Renal pelvis (tissue), 4 donors: ENCODE measurements around the gene RIMBP2. TPM values are rescaled to one million over a fixed set of nuclear protein-coding genes. Genes with fewer than 3 reads are reported as not detected.
A peak's percentile ranks its signal among the peaks of the same experiment; 100 is the strongest.

ENCODE experiments used
- DNase-seq: peaks from one replicate; pipeline ENCODE4 v3.0.0-alpha.2; 2013
- polyA plus RNA-seq, 3 donors: library from polyadenylated mRNA; unstranded; fragments of 120-200 nt; gene quantifications; one replicate each; pipeline ENCODE4 v1.2.1, GENCODE V29; 2013; ENCODE audit not compliant: insufficient read length in 3 of 3

RIMBP2 gene
- polyA plus RNA-seq, 3 donors, result 16.2 to 24.9 (median 23.9) TPM

DNA sequence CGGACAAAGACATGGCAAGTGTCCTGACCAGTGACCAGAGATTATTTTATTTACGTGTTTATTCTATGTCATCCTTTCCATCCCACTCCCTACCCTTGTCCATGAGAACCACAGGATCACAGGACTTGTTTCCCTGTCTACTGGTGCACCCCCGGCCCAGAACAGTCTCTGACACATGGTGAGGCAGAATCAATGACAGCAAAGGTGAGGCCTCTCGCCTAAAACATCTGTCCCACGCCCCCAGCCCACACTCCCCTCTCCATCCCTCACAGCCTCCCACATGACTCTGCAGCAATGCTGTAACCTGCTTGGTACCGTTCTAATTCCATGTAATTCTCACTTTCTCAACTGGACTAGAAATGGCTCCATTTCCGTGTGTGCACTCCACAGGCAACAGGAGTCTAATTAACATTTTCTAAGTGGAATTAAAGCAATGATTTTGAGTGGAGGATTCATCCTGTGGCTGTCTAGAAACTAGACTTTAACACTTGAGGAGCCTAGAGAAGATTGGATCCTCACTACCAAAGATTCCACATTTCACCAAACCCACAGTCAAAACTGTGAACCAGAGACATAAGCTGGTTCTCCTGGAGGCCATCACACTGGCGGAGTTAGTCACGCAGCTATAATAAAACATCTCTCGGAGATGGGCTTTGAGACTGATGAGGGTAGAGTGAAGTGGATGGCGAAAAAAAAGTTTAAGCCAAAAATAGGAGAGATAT, 228.3 kb downstream of the RIMBP2 start:
- DNase-seq, result no peak

DNA sequence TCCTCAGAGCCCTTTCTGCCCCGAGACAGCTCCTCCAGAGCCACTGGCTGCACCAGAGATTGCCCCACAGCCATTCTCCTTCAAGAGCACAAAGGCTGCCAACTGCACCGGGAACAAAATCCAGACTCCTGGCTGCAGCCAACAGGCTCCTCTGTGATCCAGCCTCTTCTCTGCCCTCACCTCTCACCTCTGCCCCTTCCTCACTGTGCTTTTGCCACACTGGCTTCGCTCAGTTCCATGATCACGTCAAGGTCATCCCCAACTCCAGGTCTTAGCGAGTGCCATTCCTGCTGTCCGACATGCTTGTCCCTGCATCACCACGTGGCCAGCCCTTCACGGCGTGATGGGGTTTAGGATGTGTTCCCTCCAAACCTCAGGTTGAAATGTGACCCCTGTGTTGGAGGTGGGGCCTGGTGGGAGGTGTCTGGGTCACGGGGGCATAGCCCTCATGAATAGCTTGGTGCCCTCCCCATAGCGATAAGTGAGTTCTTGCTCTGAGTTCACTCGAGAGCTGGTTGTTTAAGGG, 229.1 kb downstream of the RIMBP2 start:
- no peak for DNase-seq

DNA sequence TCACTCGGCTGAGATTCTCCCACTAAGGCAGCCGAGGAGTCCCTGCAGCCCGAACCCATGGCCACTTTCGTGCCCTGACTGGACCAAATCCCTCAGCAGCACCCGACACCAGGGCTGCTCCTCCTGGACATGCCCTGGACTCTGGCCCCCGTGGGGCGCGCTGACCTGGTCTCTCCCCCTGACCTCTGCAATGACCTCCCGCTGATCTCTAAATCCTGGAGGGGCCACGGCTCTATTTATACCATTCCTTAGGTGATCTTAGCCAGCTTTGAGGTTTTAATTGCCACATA, 230.0 kb downstream of the RIMBP2 start:
- no peak for DNase-seq

DNA sequence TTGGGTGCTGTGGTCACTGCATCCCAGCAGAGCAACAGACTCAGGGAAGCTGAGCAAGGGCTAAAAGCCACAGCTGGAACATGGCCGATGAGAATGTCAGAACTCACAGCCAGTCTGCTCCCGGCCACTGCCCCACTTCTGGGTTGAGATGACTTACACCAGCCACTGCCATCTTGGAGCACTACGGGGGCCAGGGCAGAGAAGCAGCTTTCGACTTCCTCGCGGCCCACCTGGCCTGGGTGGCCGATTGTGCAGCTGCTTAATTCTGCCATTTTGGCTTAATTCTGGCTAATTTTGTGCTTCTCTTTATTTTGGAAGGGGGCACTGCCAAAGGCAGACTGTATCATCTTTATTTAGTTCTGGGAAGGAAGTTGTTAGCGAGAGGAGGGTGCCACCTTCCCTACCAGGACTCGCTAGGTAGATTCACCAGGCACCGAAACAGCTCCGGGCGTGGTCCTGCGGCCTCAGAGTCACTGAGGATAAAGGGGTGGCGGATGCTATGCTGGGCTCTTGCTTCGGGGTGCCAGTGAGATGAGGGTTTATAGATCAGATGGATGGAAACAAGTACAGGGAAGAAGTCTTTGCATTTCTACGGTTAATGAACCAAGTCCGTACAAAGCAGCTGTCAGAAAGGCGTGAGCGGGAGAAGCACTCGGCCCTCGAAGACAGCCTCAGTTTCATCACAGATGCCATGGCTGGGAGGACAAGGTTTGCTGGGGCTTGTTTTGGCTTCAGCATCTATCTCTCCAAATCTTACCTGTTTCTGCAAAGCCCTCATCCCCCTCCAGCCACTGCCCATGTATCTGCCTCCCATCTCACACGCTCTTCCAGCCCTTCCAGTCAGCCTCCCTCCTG, 230.6 kb downstream of the RIMBP2 start:
- no peak for DNase-seq

DNA sequence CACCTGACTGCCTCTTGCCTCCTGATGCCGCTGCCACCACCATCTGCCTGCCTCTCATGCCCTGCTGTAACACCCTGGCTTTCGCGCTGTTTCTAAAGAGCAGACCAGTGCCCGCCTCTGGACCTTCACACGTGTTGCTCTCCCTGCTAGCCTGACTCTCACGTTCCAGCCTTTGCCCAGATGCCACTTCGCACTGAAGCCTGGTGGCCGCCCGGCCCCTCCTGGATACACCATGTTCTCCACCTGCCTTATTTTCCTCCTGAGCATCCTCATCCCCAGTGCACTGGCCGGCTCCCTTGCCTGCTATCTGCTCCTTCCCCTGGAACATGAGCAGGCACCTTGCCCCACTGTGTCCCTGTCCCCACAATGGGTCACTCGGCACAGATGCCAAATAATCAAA, 231.9 kb downstream of the RIMBP2 start:
- no peak for DNase-seq

DNA sequence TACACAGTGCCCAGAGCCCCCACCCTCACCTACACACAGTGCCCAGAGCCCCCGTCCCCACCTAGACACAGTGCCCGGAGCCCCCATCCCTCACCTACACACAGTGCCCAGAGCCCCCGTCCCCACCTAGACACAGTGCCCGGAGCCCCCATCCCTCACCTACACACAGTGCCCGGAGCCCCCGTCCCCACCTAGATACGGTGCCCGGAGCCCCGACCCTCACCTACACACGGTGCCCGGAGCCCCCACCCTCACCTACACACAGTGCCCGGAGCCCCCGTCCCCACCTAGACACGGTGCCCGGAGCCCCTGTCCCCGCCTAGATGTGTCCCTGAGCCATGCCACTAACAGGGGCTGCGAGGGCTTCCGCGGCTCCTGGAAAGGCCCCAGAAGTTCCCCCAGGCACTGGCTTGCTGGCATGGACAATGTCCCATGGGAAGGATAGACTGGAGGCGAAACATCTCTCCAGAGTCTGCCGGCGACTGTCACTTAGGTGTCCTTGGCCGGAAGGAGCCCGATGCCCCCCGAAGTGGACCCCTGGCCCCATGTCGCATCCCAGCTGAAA, 232.4 kb downstream of the RIMBP2 start:
- no peak for DNase-seq

DNA sequence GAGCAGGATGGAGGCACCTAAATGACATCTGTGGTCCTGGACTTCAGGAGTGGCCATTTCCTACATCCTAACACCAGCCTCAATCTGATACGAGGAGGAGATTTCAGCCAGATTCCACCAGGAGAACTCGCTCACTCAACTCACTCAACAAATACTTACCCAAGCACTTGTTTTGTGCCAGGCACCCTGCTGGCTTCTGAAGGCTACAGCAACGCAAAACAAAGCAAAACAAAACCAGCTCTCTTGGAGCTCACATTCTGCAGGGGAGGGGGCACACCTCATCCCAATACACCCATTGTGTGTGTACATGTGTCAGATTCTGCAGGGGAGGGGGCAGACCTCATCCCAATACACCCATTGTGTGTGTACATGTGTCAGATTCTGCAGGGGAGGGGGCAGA, 233.7 kb downstream of the RIMBP2 start:
- no peak for DNase-seq

DNA sequence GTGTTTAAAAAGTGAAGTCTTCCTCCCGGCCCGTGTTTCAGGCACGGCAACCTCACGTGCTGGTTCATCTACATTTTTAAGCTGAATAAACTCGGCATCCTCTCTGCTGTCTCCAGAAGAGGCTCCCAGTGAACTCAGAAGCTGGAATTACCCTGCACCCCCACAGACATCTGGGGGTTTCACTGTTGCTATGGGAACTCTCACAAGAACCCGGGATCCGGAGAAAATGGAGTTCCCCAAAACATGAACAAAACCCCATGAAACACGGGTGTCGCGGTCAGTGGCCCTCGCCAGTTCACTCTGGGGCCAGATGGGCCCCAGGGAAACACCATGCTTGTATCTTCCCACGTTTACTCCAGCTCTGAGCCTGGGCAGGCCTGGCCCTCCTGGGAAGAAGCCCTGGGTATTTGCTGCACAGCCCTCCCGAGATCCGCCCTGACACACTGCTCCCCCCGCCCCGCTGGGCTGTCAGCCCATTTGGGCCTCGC, 234.7 kb downstream of the RIMBP2 start:
- no peak for DNase-seq

DNA sequence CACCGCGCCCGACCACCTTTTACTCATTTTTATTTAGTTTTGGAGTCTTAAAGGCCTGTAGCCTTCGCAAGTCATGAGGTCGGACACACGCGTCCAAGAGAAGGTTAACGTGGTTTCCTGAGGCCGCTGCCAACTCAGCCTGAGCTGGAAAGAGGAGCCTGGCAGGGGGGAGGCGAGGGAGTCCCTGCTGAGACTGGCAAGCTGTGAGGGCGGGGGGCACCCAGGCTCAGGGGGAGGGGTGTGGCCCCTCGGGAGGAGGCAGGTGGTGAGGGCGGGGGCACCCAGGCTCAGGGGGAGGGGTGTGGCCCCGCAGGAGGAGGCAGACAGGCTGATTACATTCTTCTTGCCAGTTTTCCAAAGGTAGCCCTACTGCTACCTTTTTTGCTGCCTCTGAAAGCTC, 235.2 kb downstream of the RIMBP2 start:
- no peak for DNase-seq

DNA sequence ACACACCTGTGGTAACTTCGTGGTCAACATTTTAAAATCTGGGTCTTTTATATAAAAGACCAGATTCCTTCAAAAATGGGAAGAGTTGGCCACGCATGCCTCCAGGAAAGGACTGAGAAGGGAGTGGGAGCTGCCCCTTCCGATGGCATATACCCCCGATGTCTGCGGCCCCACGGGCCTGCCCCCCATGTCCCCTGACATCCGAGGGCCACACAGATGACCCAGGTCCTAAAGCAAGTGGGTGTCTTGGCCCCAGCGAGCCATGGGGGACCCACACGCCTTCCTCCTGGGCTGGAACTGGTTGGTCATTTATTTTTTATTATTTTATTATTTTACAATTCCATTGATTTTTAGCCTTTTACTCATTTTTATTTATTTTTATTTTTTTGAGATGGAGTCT, 235.9 kb downstream of the RIMBP2 start:
- DNase-seq, result no peak

DNA sequence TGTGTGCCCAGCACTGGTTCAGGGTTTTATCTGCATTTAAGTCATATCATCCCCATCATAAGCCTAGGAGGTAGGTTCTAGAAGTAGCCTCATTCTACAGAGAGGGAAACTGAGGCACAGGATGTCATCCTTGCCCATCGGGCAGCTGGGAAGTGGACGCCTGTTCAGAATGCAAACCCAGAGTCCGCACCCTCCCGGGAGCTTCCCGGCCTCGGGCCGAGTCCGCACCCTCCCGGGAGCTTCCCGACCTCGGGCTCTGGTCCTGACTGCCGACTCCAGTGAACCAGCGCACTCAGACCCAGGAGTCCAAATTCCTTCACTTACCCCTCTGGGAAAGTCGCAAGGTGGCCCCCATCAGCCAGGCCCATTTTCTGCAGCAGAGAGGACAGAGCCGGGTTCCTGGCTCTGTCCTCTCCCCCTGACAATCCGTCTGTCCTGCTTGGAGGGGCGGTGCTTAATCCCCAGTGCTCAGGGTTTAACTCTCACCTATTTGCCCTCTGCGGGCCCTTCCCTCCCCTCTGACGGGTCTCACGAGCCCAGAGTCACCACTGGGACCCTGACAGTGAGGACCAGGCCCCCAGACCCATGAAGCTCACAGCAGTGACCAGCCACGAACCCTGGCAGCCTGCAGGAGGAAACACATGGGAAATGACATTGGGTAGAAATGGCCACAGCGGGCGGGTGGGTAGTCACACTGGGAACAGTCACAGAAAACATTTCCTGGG, 236.5 kb downstream of the RIMBP2 start:
- no peak for DNase-seq

DNA sequence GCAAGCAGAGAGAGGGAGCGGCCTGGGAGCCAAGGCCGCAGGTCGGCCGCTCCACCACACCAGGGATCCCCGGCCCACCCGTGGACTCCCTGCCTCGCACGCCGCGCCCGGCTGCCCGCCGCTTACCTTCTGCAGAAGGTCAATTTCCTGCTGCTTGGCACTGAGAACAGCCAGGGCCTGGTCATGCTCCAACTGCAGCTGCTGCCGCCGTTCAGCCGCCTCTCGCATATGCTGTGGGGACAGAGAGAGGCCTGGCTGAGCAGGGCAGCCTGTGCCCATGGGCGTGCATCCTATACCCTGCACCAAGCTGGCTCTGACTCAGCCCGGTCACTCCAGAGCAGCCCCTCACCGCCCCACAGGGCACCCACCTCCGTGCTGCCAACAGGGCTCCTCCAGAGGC, 237.3 kb downstream of the RIMBP2 start:
- DNase-seq, result no peak

DNA sequence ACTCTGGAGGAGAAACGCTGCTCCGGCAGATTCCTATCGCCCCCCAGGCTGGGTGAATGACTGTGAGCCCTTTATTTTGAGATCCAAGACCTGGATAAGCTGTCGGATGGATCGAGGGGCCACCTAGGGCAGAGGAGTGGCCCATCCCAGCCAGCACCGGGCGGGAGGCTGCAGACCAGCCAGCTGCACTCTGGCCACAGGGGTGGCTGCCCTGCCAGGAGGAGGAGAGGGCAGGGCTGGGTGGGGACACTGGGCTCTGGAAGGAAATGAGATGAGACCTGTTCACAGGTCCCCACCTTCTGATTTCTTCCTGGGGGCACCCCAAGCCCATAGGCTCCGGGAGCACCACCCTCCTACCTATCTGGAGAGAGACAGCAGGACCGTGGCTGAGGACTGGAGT, 238.4 kb downstream of the RIMBP2 start:
- DNase-seq, result no peak

DNA sequence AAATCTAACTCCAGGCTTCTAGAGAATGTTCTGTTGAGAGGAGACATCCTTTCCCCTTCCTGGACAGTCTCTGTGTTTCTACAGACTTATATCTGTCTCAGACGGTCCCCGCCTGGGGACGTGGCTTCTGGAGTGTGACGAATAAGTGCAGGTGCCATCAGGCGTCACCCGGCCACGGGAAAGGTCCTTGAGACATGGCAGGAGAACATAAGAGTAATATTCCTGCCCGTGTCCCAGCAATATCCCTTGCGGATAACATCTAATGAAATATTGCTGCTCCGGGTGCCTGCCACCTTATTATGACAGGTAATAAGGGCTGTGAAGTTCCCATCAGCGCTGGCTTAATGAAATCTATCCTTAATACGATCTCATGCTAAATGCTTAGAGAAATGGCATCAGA, 238.8 kb downstream of the RIMBP2 start:
- DNase-seq, result no peak

DNA sequence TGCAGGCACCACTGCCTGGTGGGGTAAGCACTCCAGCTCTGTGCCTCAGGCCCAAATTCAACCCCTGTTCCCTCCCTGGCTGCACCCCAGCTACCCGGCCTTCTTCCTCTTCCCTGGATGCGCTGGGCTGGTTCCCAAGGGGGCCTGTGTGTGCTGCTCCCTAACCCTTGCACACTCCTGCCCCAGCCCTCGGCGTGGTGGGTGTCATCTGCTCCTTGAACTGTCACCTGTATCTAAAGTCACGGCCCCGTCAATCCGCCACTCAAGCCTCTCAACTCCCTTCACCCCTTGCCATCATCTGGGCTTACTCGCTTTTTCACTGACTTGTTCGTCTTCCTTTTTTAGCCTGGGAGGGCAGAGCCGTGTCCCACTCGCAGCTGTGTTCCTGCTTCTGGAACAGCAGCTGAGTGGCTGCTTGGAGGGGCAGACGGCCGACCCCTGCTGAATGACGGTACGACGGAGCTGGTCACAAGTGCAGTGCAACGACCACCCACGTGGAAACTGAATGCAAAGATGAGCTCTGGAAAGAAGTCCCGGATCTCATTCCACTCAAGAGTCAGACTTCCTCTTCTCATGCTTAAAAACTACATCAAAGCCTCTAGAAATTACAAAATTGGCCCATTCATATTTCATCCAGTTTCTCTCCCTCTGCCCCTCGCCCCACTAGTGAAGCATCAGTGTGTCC, 239.5 kb downstream of the RIMBP2 start:
- DNase-seq, result peak; percentile 9

DNA sequence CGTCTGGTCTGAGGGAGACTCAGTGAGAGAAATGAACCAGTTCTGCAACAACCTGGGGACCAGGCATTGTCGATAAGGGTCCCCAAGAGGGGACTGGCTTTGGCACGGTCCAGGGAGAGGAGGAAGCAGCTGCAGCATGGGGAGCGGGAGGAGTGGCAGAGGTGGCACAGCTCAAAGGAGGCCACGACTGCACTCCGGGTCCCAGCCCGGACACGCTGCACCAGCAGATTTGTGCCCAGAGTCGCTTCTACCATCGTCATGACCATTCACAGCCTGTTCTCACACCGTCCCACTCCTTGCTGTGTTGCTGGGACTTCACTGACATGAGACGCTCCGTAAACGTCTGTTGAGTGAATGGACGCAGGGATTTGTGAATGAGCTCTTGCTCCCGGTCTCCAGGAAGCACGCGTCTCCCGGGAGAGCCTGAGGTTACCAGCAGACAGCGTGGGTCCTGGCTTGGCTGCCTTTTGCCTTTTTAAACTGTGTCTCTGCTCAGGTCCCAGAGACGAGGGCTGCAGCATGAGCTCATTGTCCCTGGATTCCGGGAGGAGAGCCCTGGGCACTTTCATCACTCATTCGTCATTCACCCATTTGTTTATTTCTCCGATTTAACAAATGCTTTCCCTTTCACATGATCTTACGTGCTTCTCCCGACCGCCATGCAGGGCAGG, 241.4 kb downstream of the RIMBP2 start:
- DNase-seq, result no peak

DNA sequence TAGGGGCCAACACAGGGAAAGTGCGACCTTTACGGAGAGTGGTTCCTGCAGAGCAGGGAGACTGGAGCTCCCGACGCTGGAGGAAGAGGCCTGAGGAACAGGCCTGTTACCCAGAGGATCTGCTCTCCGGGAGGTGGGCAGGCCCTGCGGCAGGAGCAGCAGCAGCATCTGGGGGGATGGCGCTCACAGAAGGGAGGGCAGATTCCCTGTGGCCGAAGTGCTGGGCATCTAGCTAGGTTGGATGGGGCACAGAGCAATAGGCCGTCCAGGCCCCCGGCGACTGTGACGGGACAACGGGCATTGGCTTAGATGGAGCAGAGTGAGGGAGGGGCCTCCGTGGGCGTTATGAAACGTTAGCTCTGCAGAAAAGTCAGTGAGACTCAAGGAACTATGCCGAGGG, 242.8 kb downstream of the RIMBP2 start:
- no peak for DNase-seq

DNA sequence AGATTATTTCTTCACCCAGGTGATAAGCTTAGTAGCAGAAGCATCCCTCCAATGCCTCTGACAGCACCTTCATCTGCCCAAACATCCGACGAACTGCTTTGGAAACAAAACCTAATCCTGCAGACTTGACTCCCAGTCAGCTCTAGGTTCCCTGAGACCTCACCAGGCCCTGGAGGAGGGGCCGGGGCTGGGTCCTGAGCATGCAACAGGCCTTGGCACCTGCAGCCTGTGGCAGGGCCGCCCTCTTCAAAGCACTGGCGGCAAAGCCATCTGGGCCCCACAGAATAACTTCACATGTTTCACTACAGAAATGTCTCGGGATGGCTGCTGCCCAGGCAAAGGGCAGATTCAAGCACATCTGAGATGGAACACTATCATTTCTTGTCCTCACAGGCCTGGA, 245.1 kb downstream of the RIMBP2 start:
- no peak for DNase-seq

DNA sequence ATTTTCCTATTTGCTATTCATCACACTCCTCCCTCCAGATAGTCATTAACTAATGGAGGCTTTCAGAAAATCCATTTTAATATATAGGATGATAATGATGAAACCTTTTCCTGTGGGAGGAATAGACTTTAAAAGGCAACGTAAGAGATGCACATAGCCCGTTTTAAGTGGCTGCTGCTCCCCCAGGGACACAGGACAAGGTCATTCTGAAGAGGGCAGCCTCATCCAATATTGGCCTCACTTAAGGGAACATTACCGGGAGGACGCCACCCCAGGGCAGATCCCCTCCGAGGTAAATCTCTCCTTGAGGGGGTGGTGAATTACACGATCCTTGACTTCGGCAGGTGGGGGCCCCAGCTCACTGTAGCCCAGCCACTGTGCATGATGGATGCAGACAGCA, 246.5 kb downstream of the RIMBP2 start:
- DNase-seq, result no peak

DNA sequence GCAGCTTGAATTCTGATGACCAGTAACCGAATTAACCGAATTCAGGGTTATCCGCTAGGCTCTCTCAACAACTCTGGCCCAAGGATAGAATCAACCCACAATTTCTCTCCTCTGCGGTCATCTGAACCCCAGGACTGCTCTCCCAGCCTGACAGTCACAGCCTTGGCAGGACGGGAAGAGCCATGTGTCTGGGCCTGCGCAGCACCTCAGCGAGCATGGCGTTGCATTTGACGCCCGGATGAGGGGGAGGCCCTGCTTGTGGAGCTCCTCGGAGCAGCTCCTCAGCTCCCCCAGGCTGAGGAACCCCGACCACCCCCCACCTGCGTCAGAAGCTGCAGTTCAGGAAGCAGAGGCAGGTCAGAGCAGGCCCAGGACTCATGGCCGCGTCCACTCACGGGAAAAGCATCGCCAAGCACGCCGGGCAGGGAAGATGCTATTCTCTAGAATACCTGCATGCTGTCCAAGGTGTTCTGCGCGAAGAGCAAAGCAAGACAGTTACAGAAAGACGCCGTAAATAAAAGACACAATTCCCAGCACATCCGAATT, 247.3 kb downstream of the RIMBP2 start:
- no peak for DNase-seq

DNA sequence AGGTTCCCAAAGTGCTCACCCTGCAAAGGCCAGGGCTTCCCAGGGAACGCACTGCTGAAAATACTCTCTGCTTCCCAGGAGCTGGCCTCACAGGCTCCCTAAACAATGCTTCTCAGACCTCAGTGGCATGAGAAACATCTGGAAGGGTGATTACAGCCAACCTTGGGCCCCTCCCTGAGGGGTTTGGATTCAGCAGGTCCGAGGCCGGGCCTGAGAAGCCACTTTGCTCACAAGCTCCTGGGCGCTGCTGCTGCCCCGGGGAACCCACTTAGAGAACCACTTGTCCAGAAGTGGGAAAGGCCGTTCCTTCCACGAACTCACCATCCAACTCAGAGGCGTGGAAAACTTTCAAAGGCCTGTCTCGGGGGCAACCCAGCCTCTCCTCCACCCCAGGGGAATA, 247.9 kb downstream of the RIMBP2 start:
- no peak for DNase-seq
